Right lung (tissue), 5 donors: ENCODE data around the gene RANBP3. TPM values are rescaled to one million over a fixed set of nuclear protein-coding genes. Genes with fewer than 3 reads are reported as not detected.
A peak's percentile ranks its signal among the peaks of the same experiment; 100 is the strongest.
"Not testable (repeated sequence)": the region's sequence is repeated elsewhere in the genome, so short reads cannot be mapped to it uniquely, and the experiment has no call there.

Experiments
- DNase-seq, 2 donors: peaks; one replicate each; pipeline ENCODE4 v3.0.0-alpha.2; 2013
- polyA plus RNA-seq, 5 donors: library from polyadenylated mRNA; unstranded; fragments of 120-200 nt; gene quantifications; one replicate each; pipeline versions ENCODE4 v1.2.1 to v1.2.3, GENCODE V29; 2013; ENCODE audit warnings: inconsistent platforms in 1 of 5, low replicate concordance in 1 of 5; ENCODE audit not compliant: insufficient read length in 5 of 5, insufficient read depth in 1 of 5

The RANBP3 gene
- polyA plus RNA-seq, 5 donors, result 69.8 to 83.0 (median 72.9) TPM

GRCh38 chr19:5967571-5967970, 10.4 kb downstream of the RANBP3 start:
- no peak for DNase-seq

GRCh38 chr19:5966941-5967340, 11.0 kb downstream of the RANBP3 start:
- no peak for DNase-seq

DNA sequence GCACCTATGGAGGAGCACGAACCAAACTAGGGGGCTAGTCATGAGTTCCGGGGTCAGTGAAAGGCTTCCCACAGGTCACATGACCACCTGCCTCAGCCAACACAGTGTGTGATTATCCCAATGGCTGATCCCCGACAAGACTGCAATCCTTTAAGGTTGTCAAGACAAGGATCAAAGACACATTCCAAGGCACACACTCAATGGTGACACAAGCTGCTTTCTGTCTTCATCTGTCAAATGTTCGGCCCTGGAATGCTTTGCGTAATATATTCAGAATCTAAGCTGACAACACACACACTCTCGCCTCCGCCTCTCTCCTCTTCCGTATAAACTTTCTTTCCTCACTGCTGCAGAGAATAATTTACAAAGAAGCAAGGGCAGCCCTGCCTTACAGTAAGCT, 11.7 kb downstream of the RANBP3 start:
- peak; percentile 74 to 80 for DNase-seq

GRCh38 chr19:5964816-5965565, 12.9 kb downstream of the RANBP3 start:
- DNase-seq, result no peak

- no peak for DNase-seq
Measured at GRCh38 chr19:5963855-5964254, 14.1 kb downstream of the RANBP3 start.

DNA sequence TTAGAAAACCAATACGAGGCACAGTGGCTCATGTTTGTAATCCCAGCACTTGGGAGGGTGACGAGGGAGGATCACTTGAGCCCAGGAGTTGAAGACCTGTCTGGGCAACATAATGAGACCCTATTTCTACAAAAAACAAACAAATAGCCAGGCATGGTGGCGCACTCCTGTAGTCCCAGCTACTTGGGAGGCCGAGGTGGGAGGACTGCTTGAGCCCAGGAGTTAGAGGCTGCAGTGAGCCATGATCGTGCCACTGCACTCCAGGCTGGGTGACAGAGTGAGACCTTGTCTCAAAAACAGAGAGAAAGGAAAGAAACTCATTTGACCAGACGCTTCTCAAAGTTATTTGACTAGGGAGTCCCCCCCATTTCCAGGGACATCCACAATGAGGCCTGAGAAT, 14.7 kb downstream of the RANBP3 start:
- DNase-seq, result not testable (repeated sequence)

DNA sequence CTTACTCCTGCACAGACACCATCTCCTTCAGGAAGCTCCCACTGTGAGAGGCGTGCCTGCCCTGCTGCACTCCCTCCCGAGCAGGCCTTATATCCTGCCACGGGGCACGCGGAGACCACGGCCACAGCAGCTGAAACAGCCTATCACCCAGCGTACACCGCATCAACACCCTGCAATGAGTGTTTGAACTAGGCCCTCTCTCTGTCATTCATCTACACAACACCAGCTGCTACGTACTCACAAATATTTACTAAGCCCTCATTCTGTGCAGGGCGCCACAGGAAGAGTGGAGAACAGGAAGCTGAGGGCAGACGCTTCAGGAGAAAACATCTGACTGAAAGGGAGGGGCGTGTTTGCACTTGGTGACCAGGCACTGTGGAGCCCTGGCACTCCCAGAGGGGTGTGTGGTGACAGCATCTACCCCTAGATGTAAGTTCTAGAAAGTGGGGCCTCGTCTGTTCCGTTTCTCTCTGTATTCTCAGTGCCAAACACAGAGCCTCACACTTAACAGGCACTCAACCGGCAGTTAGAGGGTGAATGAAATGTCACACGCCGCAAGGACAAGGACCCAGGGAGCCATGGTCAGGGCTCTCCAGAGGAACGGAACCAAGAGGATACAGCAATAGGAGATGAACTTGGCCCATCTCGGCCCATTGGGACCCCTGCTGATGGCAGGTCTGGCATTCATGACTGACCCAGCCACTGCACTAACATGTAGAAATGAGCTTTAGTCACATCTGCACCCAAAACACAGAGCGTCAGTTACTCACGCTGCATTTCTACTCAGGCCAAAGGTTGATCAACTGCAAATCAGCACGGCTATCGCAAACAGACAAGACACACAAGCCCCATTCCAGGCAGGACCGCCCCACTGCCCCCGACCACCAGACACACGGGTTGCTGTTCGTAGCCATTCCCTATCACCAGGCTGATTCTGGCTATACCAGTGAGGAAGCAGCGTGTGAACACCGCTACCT, 15.7 kb downstream of the RANBP3 start:
- peak; percentile 67 to 68 for DNase-seq

DNA sequence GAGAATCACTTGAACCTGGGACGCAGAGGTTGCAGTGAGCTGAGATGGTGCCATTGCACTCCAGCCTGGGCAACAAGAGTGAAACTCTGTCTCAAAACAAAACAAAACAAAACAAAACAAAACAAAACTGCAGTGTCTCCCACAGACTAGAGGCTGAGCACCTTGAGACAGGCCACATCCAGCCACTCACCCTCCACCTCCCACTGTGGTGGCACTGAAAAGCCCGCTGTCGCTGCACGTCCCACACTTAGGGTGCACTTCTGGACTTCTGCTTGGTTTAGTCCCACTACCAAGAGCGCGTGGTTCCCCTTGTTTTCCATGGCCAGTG, 16.3 kb downstream of the RANBP3 start:
- not testable (repeated sequence) for DNase-seq

DNA sequence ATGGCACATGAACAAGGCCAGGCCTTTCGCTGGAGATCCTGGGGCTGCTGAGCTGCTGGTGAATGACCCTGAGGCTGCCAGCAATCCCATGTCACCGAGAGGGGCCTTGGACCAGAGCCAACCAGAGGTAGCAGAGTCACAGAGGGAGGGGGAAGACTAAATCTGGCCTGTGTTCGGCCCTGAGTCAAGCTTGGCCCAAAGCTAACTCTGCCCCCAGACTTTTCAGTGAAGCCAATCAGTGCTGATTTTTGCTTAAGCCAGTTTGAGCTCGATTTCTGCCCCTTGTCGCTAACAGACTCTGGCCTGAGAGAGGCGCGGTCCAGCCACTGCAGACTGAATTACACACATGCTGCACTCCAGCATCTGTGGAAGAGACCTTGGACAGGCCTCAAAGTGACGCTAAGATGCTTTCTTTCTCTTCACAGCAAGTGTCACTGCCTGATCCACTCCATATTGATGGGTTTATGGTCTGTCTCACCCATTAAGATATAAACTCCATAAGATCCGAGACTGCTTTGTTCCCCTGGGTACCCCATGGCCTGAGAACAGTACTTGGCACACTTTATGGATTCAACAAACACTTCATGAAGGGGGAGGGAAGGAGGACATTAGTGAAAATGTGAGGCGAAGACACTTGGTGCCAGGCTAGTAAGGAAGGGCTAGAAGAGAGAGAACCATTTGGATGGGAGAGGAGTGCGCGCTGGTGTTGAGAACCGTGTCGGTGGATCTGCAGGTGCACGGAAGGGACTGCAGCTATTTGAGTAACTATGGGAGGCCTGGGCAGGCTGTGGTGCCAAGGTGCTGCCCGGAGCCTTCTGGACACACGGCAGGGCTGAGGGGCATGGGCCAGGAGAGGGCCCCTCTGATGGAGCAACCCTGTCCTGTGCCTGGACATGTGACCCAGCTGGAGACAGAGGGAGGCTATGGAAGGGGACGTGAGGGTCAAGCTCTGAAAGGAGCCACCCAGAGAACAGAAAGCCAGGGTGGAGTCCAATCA, 17.6 kb downstream of the RANBP3 start:
- no peak for DNase-seq

DNA sequence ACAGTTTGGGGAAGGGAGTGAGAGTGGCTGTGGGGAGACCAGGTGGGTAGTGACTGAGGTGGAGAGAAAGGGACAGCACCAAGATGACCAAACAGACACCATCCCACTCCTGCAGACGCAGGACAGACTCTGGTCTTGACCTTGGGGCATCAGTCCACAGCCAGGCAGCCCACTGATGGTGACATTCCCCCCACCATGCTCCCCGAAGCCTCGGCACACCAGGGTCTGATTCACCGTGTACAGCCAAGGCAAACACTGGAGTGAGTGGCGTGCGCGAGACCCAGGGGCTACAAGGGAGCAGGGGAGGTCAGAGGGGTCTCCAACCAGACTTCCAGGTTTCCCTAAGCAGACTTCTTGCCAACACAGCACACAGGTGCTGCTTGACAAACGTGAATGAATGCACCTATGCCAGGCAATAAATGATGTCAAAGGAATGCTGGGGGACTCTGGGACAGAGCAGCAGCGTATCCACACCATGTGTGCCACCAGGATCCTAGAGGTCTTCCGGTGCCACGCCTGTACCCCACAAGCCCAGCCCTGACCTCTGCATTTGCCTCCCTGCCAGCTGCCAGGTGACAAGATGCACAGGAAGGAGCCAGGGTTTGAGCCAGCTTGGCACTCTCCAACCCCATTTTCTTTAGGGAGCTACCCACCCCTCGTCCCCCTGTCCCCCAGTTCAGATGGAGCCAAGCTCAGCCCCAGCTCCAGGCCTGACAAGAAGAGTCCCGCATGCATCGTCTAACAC, 18.5 kb downstream of the RANBP3 start:
- no peak for DNase-seq

DNA sequence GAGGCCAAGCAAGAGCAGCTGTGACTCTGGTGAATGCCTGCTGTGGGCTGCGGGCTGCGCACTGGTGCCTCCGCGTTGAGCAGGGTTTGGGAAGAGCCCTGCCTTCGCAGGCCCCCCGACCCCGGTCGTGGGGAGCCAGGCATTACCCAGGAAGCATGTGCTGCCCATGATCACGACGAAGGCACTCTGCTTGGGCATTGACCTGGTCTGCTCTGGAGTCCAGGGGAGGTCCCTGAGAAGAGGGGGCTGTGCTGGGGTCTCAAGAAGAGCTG, 19.2 kb downstream of the RANBP3 start:
- DNase-seq, result no peak

- no peak for DNase-seq
Measured at GRCh38 chr19:5958074-5958850, 19.7 kb downstream of the RANBP3 start.

DNA sequence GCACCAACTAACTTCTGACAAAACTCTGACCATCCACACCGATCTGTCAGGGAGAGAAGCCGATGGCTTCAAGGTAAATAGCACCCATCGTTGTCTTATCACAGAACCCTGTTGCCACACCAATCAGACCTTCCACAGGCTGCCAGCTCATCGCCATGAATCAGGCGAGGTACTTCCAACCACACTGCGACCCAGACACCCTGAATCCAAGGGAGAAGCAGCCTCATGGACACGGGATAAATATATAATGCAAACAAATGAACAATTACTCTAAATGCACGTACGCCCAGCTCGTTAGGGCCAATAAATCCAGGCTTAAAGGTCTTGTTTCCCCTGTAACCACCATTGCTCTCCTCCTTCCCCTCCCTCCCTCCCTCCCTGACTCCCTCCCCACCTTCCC, 20.8 kb downstream of the RANBP3 start:
- DNase-seq, result no peak

DNA sequence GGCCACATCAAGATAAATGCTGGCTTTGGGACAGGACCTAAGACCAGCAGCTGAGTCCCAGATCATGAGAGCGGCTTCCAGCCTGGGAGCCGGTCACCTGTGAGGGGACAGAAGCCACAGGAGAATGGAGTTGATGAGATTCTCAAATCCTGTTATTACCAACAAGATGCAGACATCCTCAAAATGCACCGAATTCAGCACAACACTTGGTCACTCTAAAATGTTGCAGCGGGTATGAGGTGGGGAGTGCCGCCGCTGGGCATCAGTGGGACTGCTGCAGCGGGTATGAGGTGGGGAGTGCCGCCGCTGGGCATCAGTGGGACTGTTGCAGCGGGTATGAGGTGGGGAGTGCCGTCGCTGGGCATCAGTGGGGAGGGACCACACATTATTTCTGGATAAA, 21.2 kb downstream of the RANBP3 start:
- no peak for DNase-seq

DNA sequence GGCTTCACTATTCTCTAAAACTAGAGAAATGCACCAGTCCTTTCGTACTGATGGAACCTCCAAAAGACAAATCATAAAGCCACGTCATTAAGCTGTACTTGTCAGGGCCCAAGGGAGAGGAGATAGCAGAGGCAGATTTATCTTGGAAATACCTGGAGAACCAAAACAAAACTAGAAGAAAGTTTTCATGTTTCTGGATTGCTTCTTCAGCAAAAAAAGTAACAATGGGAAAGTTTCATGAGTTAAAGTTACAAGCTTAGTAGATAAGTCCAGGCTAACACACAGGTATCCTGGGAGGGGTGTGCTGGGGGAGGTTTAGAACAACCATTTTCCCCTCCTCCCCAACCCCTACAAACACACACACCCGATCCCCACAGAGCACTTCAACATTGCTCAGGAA, 21.6 kb downstream of the RANBP3 start:
- no peak for DNase-seq

DNA sequence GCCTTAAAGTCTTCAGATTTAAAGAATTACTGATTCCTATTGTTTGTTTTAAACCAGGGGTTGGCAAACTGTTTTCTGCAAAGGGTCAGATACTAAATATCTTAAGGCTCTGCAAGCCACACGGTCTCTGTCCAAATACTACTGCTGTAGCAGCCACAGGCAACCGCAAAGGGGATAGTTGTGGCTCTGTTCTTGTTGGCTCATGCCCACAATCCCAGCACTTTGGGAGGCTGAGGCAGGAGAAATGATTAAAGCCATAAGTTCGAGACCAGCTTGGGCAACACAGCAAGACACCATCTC, 22.4 kb downstream of the RANBP3 start:
- DNase-seq, result no peak

GRCh38 chr19:5954293-5954692, 23.6 kb downstream of the RANBP3 start:
- no peak for DNase-seq

- DNase-seq, result no peak
Measured at GRCh38 chr19:5953680-5954213, 24.2 kb downstream of the RANBP3 start.

GRCh38 chr19:5953030-5953589, 24.8 kb downstream of the RANBP3 start:
- no peak for DNase-seq
